CD4-positive, alpha-beta T cell treated with Interleukin-17A for 4 hours (primary cell): ENCODE data around the gene SLC35D1.

Experiments
- DNase-seq: peaks from one replicate; pipeline ENCODE4 v3.0.0-alpha.2; 2020; ENCODE audit warnings: mixed read lengths

The SLC35D1 gene

GRCh38 chr1:67043366-67043765 is 10.6 kb downstream of the SLC35D1 start:
- DNase-seq = no peak

- no peak for DNase-seq
Measured at GRCh38 chr1:67041841-67042503, 12.0 kb downstream of the SLC35D1 start.

- no peak for DNase-seq
Measured at GRCh38 chr1:67040405-67040804, 13.5 kb downstream of the SLC35D1 start.

GRCh38 chr1:67031859-67032247 is 22.1 kb downstream of the SLC35D1 start:
- DNase-seq = no peak

GRCh38 chr1:67031121-67031858 is 22.7 kb downstream of the SLC35D1 start:
- no peak for DNase-seq

- DNase-seq = no peak
Measured at GRCh38 chr1:67029472-67029871, 24.5 kb downstream of the SLC35D1 start.

- no peak for DNase-seq
Measured at GRCh38 chr1:67020765-67021164, 33.2 kb downstream of the SLC35D1 start.

GRCh38 chr1:67020304-67020703 is 33.6 kb downstream of the SLC35D1 start:
- DNase-seq = no peak

GRCh38 chr1:67019600-67020136 is 34.3 kb downstream of the SLC35D1 start:
- no peak for DNase-seq

- no peak for DNase-seq
Measured at GRCh38 chr1:67019121-67019520, 34.8 kb downstream of the SLC35D1 start.

- DNase-seq = no peak
Measured at GRCh38 chr1:67018574-67018973, 35.4 kb downstream of the SLC35D1 start.

GRCh38 chr1:67013573-67013972 is 40.4 kb downstream of the SLC35D1 start:
- no peak for DNase-seq

- no peak for DNase-seq
Measured at GRCh38 chr1:67009792-67010191, 44.2 kb downstream of the SLC35D1 start.

- no peak for DNase-seq
Measured at GRCh38 chr1:67005068-67005467, 48.9 kb downstream of the SLC35D1 start.

- no peak for DNase-seq
Measured at GRCh38 chr1:67004176-67004575, 49.8 kb downstream of the SLC35D1 start.

- no peak for DNase-seq
Measured at GRCh38 chr1:67001682-67002425, 52.1 kb downstream of the SLC35D1 start.

- no peak for DNase-seq
Measured at GRCh38 chr1:66999640-67000400, 54.1 kb downstream of the SLC35D1 start.

GRCh38 chr1:66998972-66999371 is 55.0 kb downstream of the SLC35D1 start:
- DNase-seq = no peak

- DNase-seq = peak; percentile 70
Measured at GRCh38 chr1:66996018-66996682, 57.8 kb downstream of the SLC35D1 start.

- DNase-seq = no peak
Measured at GRCh38 chr1:66993076-66993475, 60.9 kb downstream of the SLC35D1 start.

GRCh38 chr1:66985835-66986234 is 68.1 kb downstream of the SLC35D1 start:
- DNase-seq = no peak

GRCh38 chr1:66984491-66984890 is 69.5 kb downstream of the SLC35D1 start:
- no peak for DNase-seq
